NCI-H2107 treated with DMSO at 0.1 percent for 48 hours (cell line): ENCODE measurements around the gene OFD1.

ENCODE experiments used
- DNase-seq: peaks from one replicate; lab custom pipeline; 2025; ENCODE audit not compliant: unreplicated experiment; lab: John Stamatoyannopoulos, UW

Gene OFD1

GRCh38 chrX:13752141-13752540 is 17.6 kb downstream of the OFD1 start:
- DNase-seq: no peak

- no peak for DNase-seq
Measured at GRCh38 chrX:13752646-13753045, 18.1 kb downstream of the OFD1 start.

GRCh38 chrX:13754765-13755164 is 20.2 kb downstream of the OFD1 start:
- no peak for DNase-seq

- DNase-seq: no peak
Measured at GRCh38 chrX:13755254-13755653, 20.7 kb downstream of the OFD1 start.

- DNase-seq: no peak
Measured at GRCh38 chrX:13756381-13756780, 21.8 kb downstream of the OFD1 start.

GRCh38 chrX:13759152-13759718 is 24.7 kb downstream of the OFD1 start:
- no peak for DNase-seq

GRCh38 chrX:13760426-13760825 is 25.9 kb downstream of the OFD1 start:
- DNase-seq: no peak

GRCh38 chrX:13761606-13762414 is 27.3 kb downstream of the OFD1 start:
- no peak for DNase-seq

GRCh38 chrX:13763489-13763888 is 28.9 kb downstream of the OFD1 start:
- DNase-seq: peak; percentile 27

GRCh38 chrX:13764281-13764680 is 29.7 kb downstream of the OFD1 start:
- DNase-seq: no peak

- DNase-seq: no peak
Measured at GRCh38 chrX:13764765-13765164, 30.2 kb downstream of the OFD1 start.

- no peak for DNase-seq
Measured at GRCh38 chrX:13768939-13769338, 34.4 kb downstream of the OFD1 start.

GRCh38 chrX:13770013-13770535 is 35.5 kb downstream of the OFD1 start:
- DNase-seq: no peak

- no peak for DNase-seq
Measured at GRCh38 chrX:13774696-13775095, 40.1 kb downstream of the OFD1 start.

- no peak for DNase-seq
Measured at GRCh38 chrX:13775837-13776236, 41.3 kb downstream of the OFD1 start.

- DNase-seq: no peak
Measured at GRCh38 chrX:13776387-13776786, 41.8 kb downstream of the OFD1 start.

GRCh38 chrX:13778916-13779315 is 44.4 kb downstream of the OFD1 start:
- DNase-seq: no peak

- no peak for DNase-seq
Measured at GRCh38 chrX:13780868-13781427, 46.4 kb downstream of the OFD1 start.

GRCh38 chrX:13786048-13786447 is 51.5 kb downstream of the OFD1 start:
- DNase-seq: peak; percentile 73

GRCh38 chrX:13790206-13791131 is 55.9 kb downstream of the OFD1 start:
- DNase-seq: no peak

GRCh38 chrX:13791145-13791544 is 56.6 kb downstream of the OFD1 start:
- no peak for DNase-seq
